ENCODE measurements around the gene RSRC2. TPM values are rescaled to one million over a fixed set of nuclear protein-coding genes. Genes with fewer than 3 reads are reported as not detected.

RSRC2 gene
- total RNA-seq, 4 donors from 2014 or later = 51.2 to 83.2 (median 79.4) TPM

GRCh38 chr12:122560138-122560537, 33.4 kb upstream of the RSRC2 start:
- H3K4me3 ChIP-seq = no peak overlapping the region
- no peaks in the 10 kb centered on the region for H3K27me3 ChIP-seq
- H3K36me3 ChIP-seq = no peaks in the 10 kb centered on the region
- no peaks in the 10 kb centered on the region for H3K9me3 ChIP-seq
- no peak for DNase-seq
- TF ChIP-seq POLR2A (IDR thresholded peaks at IDR 0.05) (no peak), CTCF (IDR thresholded peaks at IDR 0.05) (no peak)
- intact Hi-C loops (cut with DNase I; ENCODE audit: low total_unique reads) = no loop called here
- no peaks in the 10 kb centered on the region for H3K4me1 ChIP-seq
- H3K27ac ChIP-seq = no peak overlapping the region

DNA sequence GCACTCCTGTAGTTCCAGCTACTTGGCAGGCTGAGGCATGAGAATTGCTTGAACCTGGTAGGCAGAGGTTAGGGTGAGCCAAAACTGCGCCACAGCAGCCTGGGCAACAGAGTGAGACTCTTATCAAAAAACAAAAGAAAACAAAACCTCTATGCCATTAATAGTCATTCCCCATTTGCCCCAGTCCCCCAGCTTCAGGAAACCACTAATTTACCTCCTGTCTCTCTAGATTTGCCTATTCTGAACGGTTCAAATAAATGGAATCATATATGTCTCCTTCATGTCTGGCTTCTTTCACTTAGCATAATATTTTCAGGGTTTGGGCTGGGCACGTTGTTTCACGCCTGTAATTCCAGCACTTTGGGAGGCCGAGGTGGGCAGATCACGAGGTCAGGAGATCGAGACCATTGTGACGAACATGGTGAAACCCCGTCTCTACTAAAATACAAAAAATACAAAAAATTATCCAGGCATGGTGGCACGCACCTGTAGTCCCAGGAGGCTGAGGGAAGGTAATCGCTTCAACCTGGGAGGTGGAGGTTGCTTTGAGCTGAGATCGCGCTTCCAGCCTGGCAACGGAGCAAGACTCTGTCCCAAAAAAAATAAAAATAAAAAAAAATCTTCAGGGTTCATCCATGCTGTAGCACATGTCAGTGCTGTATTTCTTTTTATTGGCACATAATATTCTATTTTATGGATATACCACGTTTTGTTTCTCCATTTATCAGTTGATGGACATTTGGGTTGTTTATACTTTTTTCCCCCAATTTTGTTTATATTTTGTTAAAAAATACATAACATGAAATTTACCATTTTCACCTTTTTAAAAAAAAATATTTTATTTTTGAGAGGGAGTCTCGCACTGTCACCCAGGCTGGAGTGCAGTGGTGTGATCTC, 32.3 kb upstream of the RSRC2 start:
- DNase-seq = no peak
- H3K4me3 ChIP-seq = no peak overlapping the region
- H3K4me1 ChIP-seq = no peaks in the 10 kb centered on the region
- H3K36me3 ChIP-seq = no peaks in the 10 kb centered on the region
- no peaks in the 10 kb centered on the region for H3K27me3 ChIP-seq
- no peaks in the 10 kb centered on the region for H3K9me3 ChIP-seq
- no peak overlapping the region for H3K27ac ChIP-seq
- no peak for TF ChIP-seq CTCF (IDR thresholded peaks at IDR 0.05)
- intact Hi-C loops (cut with DNase I; ENCODE audit: low total_unique reads) = no loop called here

GRCh38 chr12:122547330-122547729, 20.6 kb upstream of the RSRC2 start:
- Histone ChIP-seq H3K9me3 (no peaks in the 10 kb centered on the region), H3K4me3 (no peak overlapping the region), H3K4me1 (no peaks in the 10 kb centered on the region), H3K27ac (no peak overlapping the region), H3K27me3 (no peaks in the 10 kb centered on the region), H3K36me3 (no peaks in the 10 kb centered on the region)
- no peak for DNase-seq
- intact Hi-C loops (cut with DNase I; ENCODE audit: low total_unique reads) = no loop called here
- TF ChIP-seq POLR2A (IDR thresholded peaks at IDR 0.05) (no peak), CTCF (IDR thresholded peaks at IDR 0.05) (no peak)

DNA sequence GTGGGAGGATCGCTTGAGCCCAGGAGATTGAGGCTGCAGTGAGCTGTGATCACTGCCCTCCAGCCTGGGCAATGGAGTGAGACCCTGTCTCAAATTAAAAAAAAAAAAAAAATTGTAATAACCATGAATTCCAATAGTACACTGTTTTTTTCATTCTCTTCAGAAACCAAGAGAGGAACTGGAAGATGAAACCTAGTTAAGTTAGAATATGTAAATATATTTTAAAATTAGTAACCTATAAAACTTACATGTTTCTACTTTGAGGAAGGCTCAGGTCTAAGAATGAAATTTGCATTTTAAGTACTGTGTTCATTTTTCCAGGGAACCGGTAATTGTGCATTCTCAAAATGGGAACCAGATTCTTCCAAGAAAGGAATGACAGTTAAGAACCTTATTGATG, 19.1 kb upstream of the RSRC2 start:
- intact Hi-C loops (cut with DNase I; ENCODE audit: low total_unique reads) = no loop called here
- H3K4me1 ChIP-seq = no peaks in the 10 kb centered on the region
- no peak for DNase-seq
- H3K9me3 ChIP-seq = no peaks in the 10 kb centered on the region
- TF ChIP-seq CTCF (IDR thresholded peaks at IDR 0.05) (no peak), POLR2A (IDR thresholded peaks at IDR 0.05) (no peak)
- H3K4me3 ChIP-seq = no peak overlapping the region
- H3K36me3 ChIP-seq = no peaks in the 10 kb centered on the region
- no peak overlapping the region for H3K27ac ChIP-seq
- H3K27me3 ChIP-seq = no peaks in the 10 kb centered on the region

DNA sequence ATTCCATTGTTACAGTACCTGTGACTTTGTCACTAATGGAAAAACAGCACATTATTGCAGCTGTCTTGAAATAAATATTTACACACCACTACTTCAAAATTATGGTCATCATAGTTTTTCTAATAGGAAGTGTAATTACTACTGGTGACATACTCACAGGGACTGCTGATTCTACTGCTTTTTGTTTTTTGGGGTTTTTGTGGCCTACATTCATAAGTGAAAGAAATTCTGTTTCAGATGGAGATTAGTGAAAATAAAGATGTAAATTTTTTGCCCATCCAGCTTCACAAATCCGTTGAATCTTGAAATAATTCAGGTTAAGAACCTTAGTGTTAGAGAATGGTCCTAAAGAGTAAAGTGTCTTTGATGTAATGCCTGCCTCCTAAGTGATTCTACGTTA, 17.8 kb upstream of the RSRC2 start:
- intact Hi-C loops (cut with DNase I; ENCODE audit: low total_unique reads) = no loop called here
- no peaks in the 10 kb centered on the region for H3K9me3 ChIP-seq
- H3K27me3 ChIP-seq = no peaks in the 10 kb centered on the region
- no peak overlapping the region for H3K4me3 ChIP-seq
- H3K27ac ChIP-seq = no peak overlapping the region
- no peak for DNase-seq
- no peaks in the 10 kb centered on the region for H3K4me1 ChIP-seq
- TF ChIP-seq POLR2A (IDR thresholded peaks at IDR 0.05) = no peak
- TF ChIP-seq CTCF (IDR thresholded peaks at IDR 0.05) = no peak
- no peaks in the 10 kb centered on the region for H3K36me3 ChIP-seq
